Spleen (tissue), 11 donors: ENCODE results near the gene PBX1. TPM values are rescaled to one million over a fixed set of nuclear protein-coding genes. Genes with fewer than 3 reads are reported as not detected.

Experiments used
- DNase-seq: peaks from one replicate; pipeline ENCODE4 v3.0.0-alpha.2; 2020
- H3K27ac ChIP-seq, 8 donors: fragments of 200-600 bp; sonication (generic) in 7 of 8; 1 replicate in 4 of 8; 2 replicates in 4 of 8; pipeline versions ENCODE4 v1.5.0 to v1.8.0; 2016 to 2021; ENCODE audit warnings: inconsistent platforms in 4 of 8, mild to moderate bottlenecking in 4 of 8, moderate library complexity in 1 of 8
- H3K27me3 ChIP-seq, 7 donors: fragments of 200-600 bp; sonication (generic) in 6 of 7; replicated peaks in 1 of 7; 1 replicate in 4 of 7; 2 replicates in 3 of 7; pipeline versions ENCODE4 v1.5.0 to v1.8.0; 2016 to 2021; ENCODE audit warnings: inconsistent platforms in 3 of 7, mild to moderate bottlenecking in 1 of 7
- H3K36me3 ChIP-seq, 6 donors: fragments of 200-600 bp; sonication (generic) in 5 of 6; 1 replicate in 4 of 6; 2 replicates in 2 of 6; pipeline versions ENCODE4 v1.5.0 to v1.8.0; 2016 to 2021; ENCODE audit warnings: inconsistent platforms in 2 of 6
- H3K4me1 ChIP-seq, 6 donors: fragments of 200-600 bp; sonication (generic) in 5 of 6; 1 replicate in 3 of 6; 2 replicates in 3 of 6; pipeline versions ENCODE4 v1.5.0 to v1.8.0; 2016 to 2021; ENCODE audit warnings: inconsistent platforms in 3 of 6
- H3K4me3 ChIP-seq, 8 donors: fragments of 200-600 bp; sonication (generic) in 7 of 8; 1 replicate in 4 of 8; 2 replicates in 4 of 8; pipeline versions ENCODE4 v1.5.0 to v1.8.0; 2016 to 2021; ENCODE audit warnings: inconsistent platforms in 4 of 8, mild to moderate bottlenecking in 4 of 8, moderate library complexity in 2 of 8
- H3K9me3 ChIP-seq, 8 donors: fragments of 200-600 bp; sonication (generic) in 7 of 8; 1 replicate in 4 of 8; 2 replicates in 4 of 8; pipeline versions ENCODE4 v1.5.0 to v1.8.0; 2016 to 2021; ENCODE audit warnings: inconsistent platforms in 4 of 8
- POLR2A ChIP-seq, 3 donors: fragments of 450-650 bp; IDR thresholded peaks; one replicate each; pipeline ENCODE4 v1.5.1; 2017; ENCODE audit warnings: antibody characterized with exemption in 3 of 3, mild to moderate bottlenecking in 1 of 3
- POLR2AphosphoS5 ChIP-seq, 3 donors: sonication (generic); formaldehyde crosslinking; IDR thresholded peaks; one replicate each; pipeline ENCODE4 v1.5.1; 2017; ENCODE audit warnings: antibody characterized with exemption in 3 of 3
- WGBS, 5 donors: extraction: QIAGEN DNeasy Blood & Tissue Kit in 3 of 5; methylation state at CpG; one replicate each; pipeline versions ENCODE4 v1.1.5 to v1.1.7; 2013 to 2018; 5-methylcytosine and 5-hydroxymethylcytosine counted together
- intact Hi-C: fragments of 100-400 bp; cut with DNase I; formaldehyde crosslinking; loops from one replicate; pipeline ENCODE4 v1.15.0; 2023; ENCODE audit warnings: low total_unique reads
- polyA plus RNA-seq, 3 donors: library from polyadenylated mRNA; stranded (reverse); fragments of 200-250 nt; gene quantifications; one replicate each; pipeline ENCODE4 v1.2.1, GENCODE V29; 2013
- total RNA-seq, 7 donors: library from RNA; depleted of rRNA in 3 of 7; stranded (reverse); fragments of >200 nt in 3 of 7; fragmentation: NEBNext Ultra II Directional in 4 of 7; extraction: Animal tissue kit (Norgen Biotek cat#: 25700) in 4 of 7; gene quantifications; one replicate each; pipeline versions ENCODE4 v1.1.0 to v1.2.1, GENCODE V29; 2016 to 2021
- TF ChIP-seq, protein P1 (sequence below), 11 experiments: fragments of 200-600 bp in 7 of 11; fragments of 450-650 bp in 4 of 11; sonication (generic) in 4 of 11; IDR thresholded peaks in 8 of 11; conservative IDR thresholded peaks in 3 of 11; 1 replicate in 7 of 11; 2 replicates in 4 of 11; pipeline versions ENCODE4 v1.4.0 to v1.8.0; 2016 to 2021; ENCODE audit warnings: antibody characterized with exemption in 11 of 11, inconsistent platforms in 4 of 11, mild to moderate bottlenecking in 1 of 11
- donor health status: healthy with polysubstance abuse.
- donor health status: DM: no; HTN: no; CAD: no; lungs with moderate emphysema.
- donor health status: DM: no; HTN: no; CAD: no.
- donor health status: Bipolar disorder and iron deficiency.
- donor health status: healthy.
- donor health status: DM: no; HTN: no; CAD: no.
- donor health status: DM: yes; HTN: yes; CAD: no.

Gene PBX1
- total and polyA plus RNA-seq, 10 donors = 3.4 to 79.5 (median 31.8) TPM

DNA sequence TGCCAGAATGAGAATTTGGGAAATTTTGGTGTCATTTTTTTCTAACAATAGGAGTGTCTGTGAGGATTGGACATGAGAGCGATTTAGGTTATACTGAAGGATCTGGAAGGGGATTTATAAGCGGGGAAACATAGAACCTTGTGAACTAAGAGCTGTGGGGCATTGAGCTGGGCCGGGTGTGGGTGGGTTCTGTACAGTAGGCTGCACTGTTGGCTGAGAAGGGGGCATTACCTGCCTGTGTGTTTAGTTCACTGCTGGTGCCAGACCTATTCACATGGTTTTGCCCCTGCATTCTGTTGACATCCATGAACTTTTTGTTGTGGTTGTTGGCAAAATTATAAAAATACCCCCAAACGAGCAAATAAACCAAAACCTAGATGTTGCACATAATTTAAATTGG lies 8.8 kb downstream of the PBX1 start:
- Histone ChIP-seq H3K36me3 (no peaks in the 10 kb centered on the region), H3K9me3 (no peaks in the 10 kb centered on the region), H3K4me1 (peaks cover 0 to 26% (median 2%) of the 10 kb centered on the region in 6 donors), H3K27ac (no peak overlapping the region), H3K27me3 (no peaks in the 10 kb centered on the region), H3K4me3 (no peak overlapping the region)
- intact Hi-C loops = no loop called here
- 84 to 92% (median 89%) methylated on average over 4 of the region's 4 CpGs for WGBS, 5 donors
- no peak for DNase-seq
- no peak for TF ChIP-seq POLR2A (IDR thresholded peaks at IDR 0.05)
- no peak for TF ChIP-seq POLR2AphosphoS5 (IDR thresholded peaks at IDR 0.05)
- TF ChIP-seq, protein P1, sequence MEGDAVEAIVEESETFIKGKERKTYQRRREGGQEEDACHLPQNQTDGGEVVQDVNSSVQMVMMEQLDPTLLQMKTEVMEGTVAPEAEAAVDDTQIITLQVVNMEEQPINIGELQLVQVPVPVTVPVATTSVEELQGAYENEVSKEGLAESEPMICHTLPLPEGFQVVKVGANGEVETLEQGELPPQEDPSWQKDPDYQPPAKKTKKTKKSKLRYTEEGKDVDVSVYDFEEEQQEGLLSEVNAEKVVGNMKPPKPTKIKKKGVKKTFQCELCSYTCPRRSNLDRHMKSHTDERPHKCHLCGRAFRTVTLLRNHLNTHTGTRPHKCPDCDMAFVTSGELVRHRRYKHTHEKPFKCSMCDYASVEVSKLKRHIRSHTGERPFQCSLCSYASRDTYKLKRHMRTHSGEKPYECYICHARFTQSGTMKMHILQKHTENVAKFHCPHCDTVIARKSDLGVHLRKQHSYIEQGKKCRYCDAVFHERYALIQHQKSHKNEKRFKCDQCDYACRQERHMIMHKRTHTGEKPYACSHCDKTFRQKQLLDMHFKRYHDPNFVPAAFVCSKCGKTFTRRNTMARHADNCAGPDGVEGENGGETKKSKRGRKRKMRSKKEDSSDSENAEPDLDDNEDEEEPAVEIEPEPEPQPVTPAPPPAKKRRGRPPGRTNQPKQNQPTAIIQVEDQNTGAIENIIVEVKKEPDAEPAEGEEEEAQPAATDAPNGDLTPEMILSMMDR (IDR thresholded peaks at IDR 0.05 in 8 of 11, conservative IDR thresholded peaks at IDR 0.05 in 3 of 11) = no peak

GRCh38 chr1:164569241-164569640 lies 10.3 kb downstream of the PBX1 start:
- Histone ChIP-seq H3K27ac (no peak overlapping the region), H3K9me3 (no peaks in the 10 kb centered on the region), H3K36me3 (no peaks in the 10 kb centered on the region), H3K4me3 (no peak overlapping the region), H3K27me3 (no peaks in the 10 kb centered on the region), H3K4me1 (peaks cover 0 to 18% (median 0%) of the 10 kb centered on the region in 6 donors)
- WGBS, 5 donors = 76 to 92% (median 83%) methylated on average over 2 of the region's 2 CpGs
- TF ChIP-seq POLR2AphosphoS5 (IDR thresholded peaks at IDR 0.05) (no peak), POLR2A (IDR thresholded peaks at IDR 0.05) (no peak)
- TF ChIP-seq, protein P1 (IDR thresholded peaks at IDR 0.05 in 8 of 11, conservative IDR thresholded peaks at IDR 0.05 in 3 of 11) = no peak
- DNase-seq = no peak
- intact Hi-C loops = no loop called here

- DNase-seq = no peak
- Histone ChIP-seq H3K9me3 (no peaks in the 10 kb centered on the region), H3K4me1 (peaks cover 0 to 13% (median 0%) of the 10 kb centered on the region in 6 donors), H3K27me3 (no peaks in the 10 kb centered on the region), H3K36me3 (no peaks in the 10 kb centered on the region), H3K27ac (no peak overlapping the region), H3K4me3 (no peak overlapping the region)
- WGBS, 5 donors = 88 to 94% (median 92%) methylated on average over 4 of the region's 4 CpGs
- intact Hi-C loops = no loop called here
- TF ChIP-seq, protein P1 (IDR thresholded peaks at IDR 0.05 in 8 of 11, conservative IDR thresholded peaks at IDR 0.05 in 3 of 11) = no peak
- no peak for TF ChIP-seq POLR2A (IDR thresholded peaks at IDR 0.05)
- no peak for TF ChIP-seq POLR2AphosphoS5 (IDR thresholded peaks at IDR 0.05)
Measured at GRCh38 chr1:164569866-164570265, 10.9 kb downstream of the PBX1 start.

DNA sequence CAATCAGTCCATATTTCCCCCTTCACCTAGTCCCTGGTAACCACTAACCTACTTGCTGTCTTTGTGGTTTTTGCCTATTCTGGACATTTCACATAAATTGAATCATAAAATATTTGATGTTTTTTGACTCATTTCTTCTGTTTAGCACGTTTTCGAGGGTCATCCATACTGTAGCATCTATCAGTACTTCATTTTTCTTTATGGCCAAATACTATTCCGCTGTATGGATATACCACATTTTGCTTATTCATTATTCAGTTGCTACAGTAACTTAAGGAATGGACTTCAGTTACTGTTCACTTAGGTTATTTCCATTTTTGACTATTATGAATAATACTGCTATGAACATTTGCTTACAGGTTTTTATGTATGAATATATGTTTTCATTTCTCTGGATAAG lies 12.3 kb downstream of the PBX1 start:
- intact Hi-C loops = no loop called here
- peaks cover 0 to 9% (median 0%) of the 10 kb centered on the region in 6 donors for H3K4me1 ChIP-seq
- DNase-seq = no peak

More for the DNA sequence above, 12.3 kb downstream of the PBX1 start:
- TF ChIP-seq, protein P1 (IDR thresholded peaks at IDR 0.05 in 8 of 11, conservative IDR thresholded peaks at IDR 0.05 in 3 of 11) = no peak
- TF ChIP-seq POLR2A (IDR thresholded peaks at IDR 0.05) (no peak), POLR2AphosphoS5 (IDR thresholded peaks at IDR 0.05) (no peak)
- Histone ChIP-seq H3K27me3 (no peaks in the 10 kb centered on the region), H3K36me3 (peaks cover 0 to 4% (median 0%) of the 10 kb centered on the region in 6 donors), H3K9me3 (peaks cover 0 to 3% (median 0%) of the 10 kb centered on the region in 8 donors), H3K4me3 (no peak overlapping the region), H3K27ac (no peak overlapping the region)
- 83 to 95% (median 90%) methylated on average over 3 of the region's 3 CpGs for WGBS, 5 donors
